ENCODE data around the gene KNTC1.
"Not testable (repeated sequence)": the region's sequence is repeated elsewhere in the genome, so short reads cannot be mapped to it uniquely, and the experiment has no call there.

The KNTC1 gene

GRCh38 chr12:122513028-122513427, 14.0 kb upstream of the KNTC1 start:
- not testable (repeated sequence) for DNase-seq (ENCODE audit: low spot score)

GRCh38 chr12:122513660-122514059, 13.4 kb upstream of the KNTC1 start:
- DNase-seq (ENCODE audit: low spot score): no peak

- DNase-seq (ENCODE audit: low spot score): no peak
Measured at GRCh38 chr12:122515275-122515674, 11.8 kb upstream of the KNTC1 start.

GRCh38 chr12:122516544-122517361, 10.3 kb upstream of the KNTC1 start:
- no peak for DNase-seq (ENCODE audit: low spot score)

- DNase-seq (ENCODE audit: low spot score): no peak
Measured at GRCh38 chr12:122517877-122518276, 9.2 kb upstream of the KNTC1 start.

- DNase-seq (ENCODE audit: low spot score): no peak
Measured at GRCh38 chr12:122518908-122519307, 8.1 kb upstream of the KNTC1 start.

GRCh38 chr12:122519418-122519817, 7.6 kb upstream of the KNTC1 start:
- DNase-seq (ENCODE audit: low spot score): no peak

- no peak for DNase-seq (ENCODE audit: low spot score)
Measured at GRCh38 chr12:122520676-122521075, 6.4 kb upstream of the KNTC1 start.

GRCh38 chr12:122523280-122523679, 3.8 kb upstream of the KNTC1 start:
- no peak for DNase-seq (ENCODE audit: low spot score)

- DNase-seq (ENCODE audit: low spot score): no peak
Measured at GRCh38 chr12:122523846-122524718, 3.0 kb upstream of the KNTC1 start.

- peak; percentile 48 for DNase-seq (ENCODE audit: low spot score)
Measured at GRCh38 chr12:122527478-122527944, 462 bp downstream of the KNTC1 start.

GRCh38 chr12:122528582-122528981, 1.5 kb downstream of the KNTC1 start:
- no peak for DNase-seq (ENCODE audit: low spot score)

GRCh38 chr12:122528992-122529391, 1.9 kb downstream of the KNTC1 start:
- no peak for DNase-seq (ENCODE audit: low spot score)

- DNase-seq (ENCODE audit: low spot score): no peak
Measured at GRCh38 chr12:122533856-122534255, 6.8 kb downstream of the KNTC1 start.

GRCh38 chr12:122537021-122537420, 10.0 kb downstream of the KNTC1 start:
- DNase-seq (ENCODE audit: low spot score): no peak

GRCh38 chr12:122538496-122538895, 11.4 kb downstream of the KNTC1 start:
- no peak for DNase-seq (ENCODE audit: low spot score)

GRCh38 chr12:122544537-122544936, 17.5 kb downstream of the KNTC1 start:
- no peak for DNase-seq (ENCODE audit: low spot score)

- DNase-seq (ENCODE audit: low spot score): no peak
Measured at GRCh38 chr12:122545855-122546254, 18.8 kb downstream of the KNTC1 start.

GRCh38 chr12:122547330-122547729, 20.3 kb downstream of the KNTC1 start:
- no peak for DNase-seq (ENCODE audit: low spot score)

- no peak for DNase-seq (ENCODE audit: low spot score)
Measured at GRCh38 chr12:122558745-122559641, 31.9 kb downstream of the KNTC1 start.

GRCh38 chr12:122560138-122560537, 33.1 kb downstream of the KNTC1 start:
- DNase-seq (ENCODE audit: low spot score): no peak

GRCh38 chr12:122563361-122563760, 36.3 kb downstream of the KNTC1 start:
- no peak for DNase-seq (ENCODE audit: low spot score)
